C1 segment of cervical spinal cord (tissue), 14 donors: ENCODE results near the gene ATP13A2.
A peak's percentile ranks its signal among the peaks of the same experiment; 100 is the strongest.
"Not testable (repeated sequence)": the region's sequence is repeated elsewhere in the genome, so short reads cannot be mapped to it uniquely, and the experiment has no call there.

Experiments
- DNase-seq, 14 donors: peaks; one replicate each; lab custom pipeline; 2025; lab: John Stamatoyannopoulos, UW

The ATP13A2 gene

DNA sequence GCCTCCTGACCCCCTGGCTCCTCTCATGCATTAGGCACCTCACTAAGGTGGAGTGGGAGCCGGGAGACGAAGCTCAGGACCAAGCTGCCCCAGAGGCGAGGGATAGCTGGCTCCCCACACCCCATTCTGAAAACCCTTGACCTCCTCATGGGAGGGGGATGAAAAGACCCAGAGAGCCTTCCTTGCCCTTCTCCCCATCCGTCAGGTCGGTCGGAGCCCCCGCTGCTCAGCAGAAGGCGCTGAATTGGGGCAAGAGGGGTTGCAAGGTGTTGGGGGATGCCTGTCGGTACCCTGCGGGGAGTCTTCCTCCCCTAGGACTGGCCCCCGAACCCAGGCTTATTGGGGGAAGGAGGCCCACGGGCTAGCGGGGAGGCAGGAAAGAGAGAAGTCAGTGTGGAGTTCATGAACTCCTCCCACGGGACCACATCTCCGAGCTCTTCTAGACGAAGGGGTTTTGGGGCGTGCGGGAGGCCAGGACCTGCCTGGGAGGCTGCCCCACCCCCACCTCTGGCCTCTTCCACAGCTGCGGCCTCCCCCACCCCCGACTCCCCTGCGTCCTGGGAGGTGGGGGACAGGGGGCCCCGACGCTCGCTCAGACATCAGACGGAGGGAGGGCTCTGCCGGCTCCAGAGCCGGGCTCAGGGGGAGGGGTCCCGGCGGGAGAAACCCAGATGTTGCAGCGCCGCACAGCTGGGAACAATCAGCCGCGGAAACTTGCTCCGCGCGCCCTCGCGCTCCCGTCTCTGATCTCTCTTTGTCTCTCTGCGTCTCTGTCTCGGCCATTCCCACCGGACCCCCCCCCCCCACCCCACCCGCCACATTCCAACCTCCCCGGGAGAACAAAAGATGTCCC is 32.0 kb downstream of the ATP13A2 start:
- no peak for DNase-seq

DNA sequence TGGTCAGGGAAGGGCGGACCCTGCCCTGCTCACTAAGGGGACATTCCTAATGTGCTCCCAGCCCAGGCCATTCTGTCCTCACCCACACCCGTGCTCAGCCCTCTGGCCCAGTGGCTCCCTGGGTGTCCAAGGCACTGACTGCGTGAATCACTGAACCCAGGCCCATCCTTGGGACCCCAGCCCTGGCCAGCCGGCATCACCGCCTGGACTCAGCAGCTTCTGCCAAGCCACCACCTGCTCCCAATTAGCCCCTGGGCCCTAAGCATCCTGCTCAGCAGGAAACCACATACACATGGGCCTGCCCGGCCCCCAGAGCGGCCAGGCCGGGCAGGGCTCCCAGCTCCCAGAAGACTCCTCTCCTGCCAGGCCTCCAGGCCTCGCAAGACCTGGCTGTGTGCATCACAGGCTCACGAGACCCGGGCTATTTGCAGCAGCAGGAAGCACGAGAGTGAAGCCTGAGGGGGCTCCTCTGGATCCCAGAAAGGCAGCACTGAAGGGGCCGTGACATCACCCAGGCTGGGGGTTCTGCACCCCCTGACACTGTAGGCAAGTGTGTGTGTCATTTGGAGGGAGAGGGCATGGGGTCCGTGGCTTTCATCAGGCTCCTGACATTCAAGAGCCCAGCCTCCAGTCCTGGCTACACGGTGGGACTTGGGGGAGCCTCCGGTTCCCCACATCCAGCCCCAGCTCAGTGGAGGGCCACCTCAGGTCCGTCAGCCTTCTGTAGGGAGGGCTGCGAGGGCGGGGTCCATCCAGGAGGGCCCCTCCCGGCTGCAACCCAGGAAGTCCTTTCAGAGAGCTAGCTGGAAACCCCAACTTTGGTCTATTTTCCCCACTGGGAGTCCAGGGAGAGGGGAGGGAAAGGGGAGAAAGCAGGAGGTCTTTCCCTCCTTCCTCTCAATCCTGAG is 32.9 kb downstream of the ATP13A2 start:
- DNase-seq: peak in 3 of 14 donors; percentile 6 to 44 (median 31)

DNA sequence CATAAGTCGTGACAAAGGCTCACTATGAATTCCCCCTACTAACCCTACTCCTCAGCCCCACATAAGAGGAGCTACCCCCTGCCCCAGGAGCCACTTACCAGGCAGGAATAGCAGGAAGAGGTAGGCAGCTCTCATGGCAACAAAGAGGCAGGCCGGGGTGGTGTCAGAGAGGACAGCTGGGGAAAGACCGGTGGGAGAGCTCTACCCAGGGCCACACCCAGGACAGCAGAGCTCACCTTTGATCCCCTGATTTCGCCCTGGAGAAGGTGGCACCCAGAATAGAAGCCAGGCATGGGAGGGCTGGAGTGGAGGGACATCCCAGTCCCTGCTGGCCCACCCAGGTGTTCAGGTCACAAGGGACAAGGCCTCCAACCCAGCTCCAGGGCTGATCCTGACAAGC is 33.6 kb downstream of the ATP13A2 start:
- DNase-seq: no peak

- DNase-seq: no peak
Measured at GRCh38 chr1:16977377-16977776, 34.4 kb downstream of the ATP13A2 start.

DNA sequence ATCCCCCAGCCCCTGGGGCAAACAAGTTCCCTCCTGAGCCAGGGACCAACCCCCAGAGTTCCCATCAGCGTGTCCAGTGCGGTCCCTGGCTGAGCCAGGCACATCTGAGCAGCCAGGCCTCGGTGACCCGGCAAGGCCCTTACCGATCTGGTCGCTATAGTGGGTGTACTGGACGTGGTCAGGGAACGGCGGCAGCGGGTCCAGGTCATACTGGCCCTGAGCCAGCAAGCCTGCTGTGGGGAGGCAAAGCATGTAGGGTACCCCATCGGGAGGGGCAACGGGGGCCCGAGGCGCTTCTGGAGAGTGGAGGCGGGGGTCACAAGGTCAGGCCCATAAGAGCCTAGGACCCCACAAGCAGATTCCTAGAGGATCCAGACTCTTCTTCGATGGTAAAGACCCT is 34.8 kb downstream of the ATP13A2 start:
- no peak for DNase-seq

DNA sequence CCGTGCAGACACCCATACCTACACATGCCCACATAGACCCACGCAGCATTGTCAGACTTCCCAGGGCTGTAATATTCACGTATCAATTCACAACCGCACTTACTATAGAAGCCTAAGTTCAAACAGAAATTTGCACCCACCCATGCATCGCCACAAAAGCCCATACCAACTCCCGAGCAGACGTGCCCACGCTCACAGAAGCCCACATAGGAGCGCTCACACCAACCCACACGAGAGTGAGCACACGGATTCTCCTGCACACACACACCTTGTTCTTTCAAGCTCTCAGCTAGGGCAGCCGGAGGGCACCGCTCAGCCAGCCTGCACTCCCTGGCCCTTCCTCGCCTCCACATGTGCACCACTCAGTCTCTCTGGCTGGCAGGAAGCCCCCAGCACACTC is 35.9 kb downstream of the ATP13A2 start:
- DNase-seq: no peak

GRCh38 chr1:16975211-16975610 is 36.5 kb downstream of the ATP13A2 start:
- no peak for DNase-seq

- DNase-seq: no peak
Measured at GRCh38 chr1:16973215-16973614, 38.5 kb downstream of the ATP13A2 start.

DNA sequence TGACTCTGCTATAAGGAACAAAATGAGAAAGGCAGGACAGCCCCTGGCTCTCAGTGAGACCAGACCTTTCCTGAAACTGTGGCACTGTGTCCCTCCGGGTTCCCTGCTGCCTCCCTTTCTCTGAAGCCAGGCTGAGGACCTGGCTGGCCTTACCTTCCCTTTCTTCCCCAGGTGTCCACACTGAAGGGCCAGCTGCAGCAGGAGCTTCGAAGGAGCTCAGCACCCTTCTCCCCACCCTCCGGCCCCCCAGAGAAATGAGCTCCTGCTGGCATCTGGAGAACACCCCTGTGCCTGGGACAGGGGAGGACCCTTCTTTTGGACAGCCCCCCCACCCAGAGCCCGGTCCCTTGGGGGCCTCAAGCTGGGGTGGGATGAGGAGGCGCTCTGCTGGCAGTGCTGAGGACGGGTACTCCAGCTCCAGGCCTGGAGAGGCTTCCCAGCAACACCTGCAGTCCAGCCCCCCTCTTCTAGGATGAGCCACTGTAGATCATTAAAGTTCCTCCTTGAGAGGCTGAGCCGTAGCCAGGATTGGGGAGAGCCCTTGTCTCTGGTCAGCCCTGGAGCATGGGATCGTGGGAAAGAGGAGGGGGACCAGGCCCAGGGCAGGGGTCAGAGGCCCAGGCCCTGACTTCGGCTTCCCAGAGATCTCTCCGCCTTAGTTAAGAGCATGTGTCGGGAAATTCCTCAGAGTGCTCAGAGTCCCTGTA is 39.4 kb downstream of the ATP13A2 start:
- no peak for DNase-seq

DNA sequence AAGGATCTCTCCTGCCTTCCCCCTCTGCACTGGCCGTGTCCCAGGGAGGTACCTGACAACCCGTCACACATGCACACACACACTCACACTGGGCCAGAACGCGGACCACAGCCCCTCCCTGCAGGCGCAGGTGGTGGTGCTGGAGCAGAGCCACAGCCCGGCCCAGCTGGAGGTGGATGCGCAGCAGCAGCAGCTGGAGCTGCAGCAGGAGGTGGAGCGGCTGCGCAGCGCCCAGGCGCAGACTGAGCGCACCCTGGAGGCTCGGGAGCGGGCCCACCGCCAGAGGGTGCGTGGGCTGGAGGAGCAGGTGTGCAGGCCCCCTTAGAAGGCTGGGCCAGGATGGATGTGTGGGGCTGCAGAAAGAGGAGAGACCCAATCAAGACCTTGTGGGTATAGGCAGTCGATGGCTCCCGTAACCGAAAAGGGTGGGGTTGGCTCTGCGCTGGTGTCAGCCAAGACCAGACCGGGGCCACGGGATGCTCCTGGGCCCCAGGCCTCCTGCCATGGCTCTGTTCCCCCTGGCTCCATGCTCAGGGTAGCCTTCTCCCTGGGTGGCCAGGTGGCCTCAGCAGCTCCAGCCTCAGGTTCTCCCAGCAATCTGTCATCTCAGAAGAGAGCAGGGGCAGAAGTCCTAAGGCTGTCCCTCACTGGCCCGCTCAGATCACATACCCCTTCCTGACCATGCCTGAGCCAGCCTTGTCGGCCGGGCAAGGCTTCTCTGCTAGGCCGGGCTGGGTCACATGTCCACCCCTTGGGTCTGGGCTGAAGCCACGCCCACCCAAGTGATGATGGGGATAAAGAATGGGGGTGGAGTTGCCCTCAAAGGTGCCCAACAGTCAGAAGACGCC is 40.2 kb downstream of the ATP13A2 start:
- peak in 1 of 14 donors; percentile 40 for DNase-seq

DNA sequence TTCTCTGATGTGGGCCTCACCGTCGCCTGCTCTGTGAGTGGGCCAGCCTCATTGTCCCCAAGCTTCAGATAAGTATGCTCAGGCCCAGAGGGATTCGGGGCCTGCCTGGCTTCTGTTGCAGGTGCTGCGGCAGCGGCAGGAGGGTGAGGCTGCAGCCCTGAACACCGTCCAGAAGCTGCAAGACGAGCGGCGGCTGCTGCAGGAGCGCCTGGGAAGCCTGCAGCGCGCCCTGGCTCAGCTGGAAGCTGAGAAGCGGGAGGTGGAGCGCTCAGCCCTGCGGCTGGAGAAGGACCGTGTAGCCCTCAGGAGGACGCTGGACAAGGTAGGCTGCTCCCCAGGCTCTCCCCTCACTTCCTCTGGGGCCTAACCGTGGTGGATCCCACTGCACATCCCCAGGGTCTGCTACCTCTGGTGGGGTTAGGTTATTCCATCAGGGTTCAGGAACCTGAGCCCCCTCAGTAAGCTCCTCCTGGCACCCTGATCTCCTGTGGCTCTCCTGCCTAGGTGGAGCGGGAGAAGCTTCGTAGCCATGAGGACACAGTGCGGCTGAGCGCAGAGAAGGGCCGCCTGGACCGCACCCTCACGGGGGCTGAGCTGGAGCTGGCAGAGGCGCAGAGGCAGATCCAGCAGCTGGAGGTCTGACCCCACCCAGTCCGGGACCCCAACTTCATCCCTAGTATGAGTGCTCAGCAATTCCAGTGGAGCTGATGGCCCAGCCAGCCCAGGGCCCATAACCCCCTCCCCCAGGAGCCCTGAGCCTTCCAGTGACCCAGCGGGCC is 41.4 kb downstream of the ATP13A2 start:
- DNase-seq: no peak

- DNase-seq: no peak
Measured at GRCh38 chr1:16969651-16970050, 42.1 kb downstream of the ATP13A2 start.

DNA sequence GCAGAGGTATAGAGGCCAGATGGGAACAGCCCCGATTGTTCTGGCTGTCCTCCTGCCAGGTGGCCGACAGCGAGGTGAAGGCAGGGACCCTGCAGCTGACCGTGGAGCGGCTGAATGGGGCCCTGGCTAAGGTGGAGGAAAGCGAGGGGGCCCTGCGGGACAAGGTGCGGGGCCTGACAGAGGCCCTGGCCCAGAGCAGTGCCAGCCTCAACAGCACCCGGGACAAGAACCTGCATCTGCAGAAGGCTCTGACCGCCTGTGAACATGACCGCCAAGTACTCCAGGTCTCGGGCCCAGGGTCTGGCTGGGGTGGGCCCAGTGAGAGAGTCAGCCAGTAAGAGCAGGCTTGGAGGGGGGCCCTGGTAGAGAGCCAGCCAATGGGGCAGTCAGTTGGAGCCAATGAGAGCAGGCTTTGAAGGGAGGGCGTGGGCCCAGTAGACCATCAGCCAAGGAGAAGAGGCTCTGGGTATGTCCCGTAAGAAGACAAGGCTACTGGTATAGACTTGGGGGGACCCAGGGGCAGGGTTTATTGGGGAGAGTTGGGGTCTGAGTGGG is 42.6 kb downstream of the ATP13A2 start:
- DNase-seq: no peak

DNA sequence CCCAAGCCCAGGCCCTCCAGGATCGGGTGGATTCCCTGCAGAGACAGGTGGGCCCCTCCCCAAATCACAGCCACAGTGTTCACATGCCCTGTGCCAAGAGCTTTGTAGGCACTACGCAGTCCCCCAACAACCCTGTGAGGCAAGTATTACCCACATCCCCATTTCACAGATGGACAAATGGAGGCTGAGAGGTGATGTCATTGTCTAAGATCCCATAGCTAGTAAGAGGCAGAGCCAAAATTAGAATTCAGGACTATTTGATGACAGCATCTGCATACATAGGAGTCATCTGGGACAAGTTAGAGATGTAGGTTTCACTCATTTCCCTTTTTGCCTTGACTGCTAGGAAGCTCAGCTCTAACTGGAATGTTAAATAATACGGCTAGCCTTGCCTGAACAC is 43.4 kb downstream of the ATP13A2 start:
- no peak for DNase-seq

DNA sequence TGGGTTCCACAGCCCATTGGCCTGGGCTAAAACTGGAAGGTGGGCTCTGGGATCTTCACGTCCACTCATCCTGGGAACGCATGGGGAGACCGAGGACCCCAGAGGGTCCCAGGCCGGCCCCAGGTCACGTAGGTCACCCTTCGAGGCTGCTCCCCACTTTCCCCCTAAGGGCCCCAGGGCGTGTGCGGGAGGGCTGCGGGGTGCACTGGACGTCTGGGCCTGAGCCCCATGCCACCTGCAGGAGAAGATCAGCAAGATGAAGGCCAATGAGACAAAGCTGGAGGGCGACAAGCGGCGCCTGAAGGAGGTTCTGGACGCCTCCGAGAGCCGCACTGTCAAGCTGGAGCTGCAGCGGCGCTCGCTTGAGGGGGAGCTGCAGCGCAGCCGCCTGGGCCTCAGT is 43.8 kb downstream of the ATP13A2 start:
- DNase-seq: no peak

DNA sequence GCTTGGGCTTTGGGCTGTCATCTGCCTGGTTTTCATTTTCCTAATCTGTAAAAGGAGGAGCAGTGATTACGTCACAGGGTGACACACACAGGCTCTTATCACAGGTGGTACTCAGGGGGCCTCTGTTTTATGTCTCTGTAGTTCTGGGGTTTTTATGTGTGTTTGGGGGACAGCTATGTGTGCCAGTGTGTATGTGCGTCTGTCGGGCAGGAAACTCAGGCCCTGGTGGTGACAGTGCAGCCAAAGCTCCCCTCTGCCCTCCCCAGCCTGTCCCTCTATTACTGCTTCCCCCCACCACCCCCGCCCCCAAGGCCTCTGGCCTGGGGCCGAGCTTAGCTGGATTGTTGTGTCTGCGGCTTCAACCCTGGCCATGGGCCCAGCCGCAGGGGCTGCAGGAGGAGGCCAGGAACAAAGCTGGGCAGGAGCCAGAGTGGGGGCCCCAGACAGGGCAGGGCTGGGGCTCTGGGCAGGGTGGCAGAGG is 44.6 kb downstream of the ATP13A2 start:
- peak in 6 of 14 donors; percentile 12 to 61 (median 22) for DNase-seq

- no peak for DNase-seq
Measured at GRCh38 chr1:16966282-16966681, 45.4 kb downstream of the ATP13A2 start.

DNA sequence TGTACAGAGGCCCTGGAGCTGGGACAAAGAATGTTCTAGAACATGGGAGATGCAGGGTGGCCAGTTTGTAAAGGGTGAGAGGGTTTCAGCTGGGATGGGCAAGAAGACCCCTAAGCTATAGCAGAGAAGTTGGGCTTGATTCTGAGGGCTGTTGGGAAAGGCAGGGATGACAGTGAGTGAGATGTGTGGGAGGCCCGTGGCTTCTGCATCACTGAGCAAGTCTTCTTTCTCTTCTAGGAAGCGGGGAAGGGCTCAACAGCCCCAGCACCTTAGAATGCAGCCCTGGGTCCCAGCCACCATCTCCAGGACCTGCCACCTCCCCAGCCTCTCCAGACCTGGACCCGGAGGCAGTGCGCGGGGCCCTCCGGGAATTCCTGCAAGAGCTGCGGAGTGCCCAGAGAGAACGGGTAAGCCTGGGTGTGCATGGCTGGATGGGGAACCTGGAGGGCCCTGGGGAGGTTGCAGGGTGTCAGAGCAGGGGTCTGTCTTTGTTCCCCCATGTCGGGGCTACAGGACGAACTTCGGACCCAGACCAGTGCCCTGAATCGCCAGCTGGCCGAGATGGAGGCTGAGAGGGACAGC is 46.2 kb downstream of the ATP13A2 start:
- DNase-seq: no peak

DNA sequence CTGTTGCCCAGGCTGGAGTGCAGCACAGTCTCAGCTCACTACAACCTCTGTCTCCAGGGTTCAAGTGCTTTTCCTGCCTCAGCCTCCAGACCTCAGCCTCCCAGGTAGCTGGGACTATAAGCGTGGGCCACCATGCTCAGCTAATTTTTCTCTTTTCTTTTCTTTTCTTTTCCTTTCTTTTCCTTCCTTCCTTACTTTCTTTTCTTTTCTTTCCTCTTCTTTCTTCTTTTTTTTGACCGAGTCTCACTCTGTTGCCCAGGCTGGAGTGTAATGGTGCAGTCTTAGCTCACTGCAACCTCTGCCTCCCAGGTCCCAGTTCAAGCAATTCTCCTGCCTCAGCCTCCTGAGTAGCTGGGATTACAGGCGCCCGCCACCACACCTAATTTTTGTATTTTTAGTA is 47.6 kb downstream of the ATP13A2 start:
- DNase-seq: not testable (repeated sequence)
